Fibroblast of the aortic adventitia (primary cell): ENCODE data around the gene EPHB1. TPM values are rescaled to one million over a fixed set of nuclear protein-coding genes. Genes with fewer than 3 reads are reported as not detected.

Experiments
- DNase-seq: peaks from one replicate; pipeline ENCODE4 v3.0.0-alpha.2; 2010; ENCODE audit warnings: low read depth
- H3K4me3 ChIP-seq: 2 replicates; pipeline ENCODE4 v1.5.1; 2011; ENCODE audit warnings: low read depth, mild to moderate bottlenecking, control low read depth, low read length, moderate library complexity
- total RNA-seq: library from RNA; depleted of rRNA; stranded (reverse); fragments of >200 nt; gene quantifications from 2 replicates; pipeline ENCODE4 v1.2.3, GENCODE V29; 2012; ENCODE audit warnings: low replicate concordance
- TF ChIP-seq, protein P1 (sequence below): IDR thresholded peaks from 2 replicates; pipeline ENCODE4 v1.5.1; 2011; ENCODE audit warnings: mild to moderate bottlenecking, low read length, control low read depth, inconsistent platforms; ENCODE audit not compliant: insufficient read depth

The EPHB1 gene
- total RNA-seq, 1 donor, result 1.2 TPM

DNA sequence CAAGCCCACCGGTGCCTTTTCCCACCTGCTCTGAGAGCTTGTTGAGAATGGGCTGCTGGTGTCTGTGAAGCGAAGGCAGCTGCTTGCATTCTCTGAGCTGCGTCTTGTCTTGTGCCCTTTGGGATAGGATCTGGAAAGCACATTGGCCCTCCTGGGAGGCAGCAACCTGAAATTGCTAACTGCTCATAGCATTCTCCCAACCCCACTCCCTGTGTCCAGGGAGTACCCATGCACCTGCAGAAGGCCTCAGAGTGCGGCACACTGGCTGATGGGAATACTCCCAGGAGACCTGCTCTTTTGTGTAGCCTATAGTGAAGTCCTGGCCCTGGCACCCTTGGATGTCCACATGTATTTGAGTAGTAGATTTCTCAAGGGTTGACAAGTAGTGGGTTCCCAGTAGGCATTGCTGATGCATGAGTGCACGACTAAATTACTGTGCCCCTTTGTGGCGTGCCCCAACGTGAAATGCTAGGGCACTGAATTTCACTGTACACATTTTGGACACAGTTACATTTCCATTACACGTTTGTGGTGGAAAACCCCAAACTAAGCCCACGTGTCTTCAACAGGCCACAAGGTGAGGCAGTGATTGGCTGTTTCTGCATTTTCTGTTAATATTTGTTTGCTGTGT lies 3.7 kb downstream of the EPHB1 start:
- no peak overlapping the region for H3K4me3 ChIP-seq
- TF ChIP-seq, protein P1, sequence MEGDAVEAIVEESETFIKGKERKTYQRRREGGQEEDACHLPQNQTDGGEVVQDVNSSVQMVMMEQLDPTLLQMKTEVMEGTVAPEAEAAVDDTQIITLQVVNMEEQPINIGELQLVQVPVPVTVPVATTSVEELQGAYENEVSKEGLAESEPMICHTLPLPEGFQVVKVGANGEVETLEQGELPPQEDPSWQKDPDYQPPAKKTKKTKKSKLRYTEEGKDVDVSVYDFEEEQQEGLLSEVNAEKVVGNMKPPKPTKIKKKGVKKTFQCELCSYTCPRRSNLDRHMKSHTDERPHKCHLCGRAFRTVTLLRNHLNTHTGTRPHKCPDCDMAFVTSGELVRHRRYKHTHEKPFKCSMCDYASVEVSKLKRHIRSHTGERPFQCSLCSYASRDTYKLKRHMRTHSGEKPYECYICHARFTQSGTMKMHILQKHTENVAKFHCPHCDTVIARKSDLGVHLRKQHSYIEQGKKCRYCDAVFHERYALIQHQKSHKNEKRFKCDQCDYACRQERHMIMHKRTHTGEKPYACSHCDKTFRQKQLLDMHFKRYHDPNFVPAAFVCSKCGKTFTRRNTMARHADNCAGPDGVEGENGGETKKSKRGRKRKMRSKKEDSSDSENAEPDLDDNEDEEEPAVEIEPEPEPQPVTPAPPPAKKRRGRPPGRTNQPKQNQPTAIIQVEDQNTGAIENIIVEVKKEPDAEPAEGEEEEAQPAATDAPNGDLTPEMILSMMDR, result no peak
- DNase-seq, result no peak

DNA sequence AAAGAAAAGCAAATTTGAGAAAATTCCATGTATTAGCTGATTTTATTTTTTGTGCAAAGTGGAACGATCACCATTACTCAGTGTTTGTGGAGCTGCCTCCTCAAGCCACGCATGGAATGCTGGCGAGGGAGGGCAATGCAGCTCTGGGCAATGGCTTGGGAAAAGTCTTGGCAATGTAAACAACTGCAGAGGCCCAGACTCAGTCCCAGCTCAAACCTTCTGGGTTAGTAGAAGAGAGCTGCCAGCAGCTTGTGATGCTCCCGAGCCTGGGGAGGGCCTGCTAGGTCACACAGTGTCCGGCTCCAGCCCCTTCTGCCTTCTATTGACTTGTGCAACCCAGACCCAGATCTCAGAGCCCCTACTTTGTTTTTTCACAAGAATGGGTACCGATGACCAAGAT lies 4.3 kb downstream of the EPHB1 start:
- TF ChIP-seq, protein P1, result no peak
- peak; percentile 51 for DNase-seq

DNA sequence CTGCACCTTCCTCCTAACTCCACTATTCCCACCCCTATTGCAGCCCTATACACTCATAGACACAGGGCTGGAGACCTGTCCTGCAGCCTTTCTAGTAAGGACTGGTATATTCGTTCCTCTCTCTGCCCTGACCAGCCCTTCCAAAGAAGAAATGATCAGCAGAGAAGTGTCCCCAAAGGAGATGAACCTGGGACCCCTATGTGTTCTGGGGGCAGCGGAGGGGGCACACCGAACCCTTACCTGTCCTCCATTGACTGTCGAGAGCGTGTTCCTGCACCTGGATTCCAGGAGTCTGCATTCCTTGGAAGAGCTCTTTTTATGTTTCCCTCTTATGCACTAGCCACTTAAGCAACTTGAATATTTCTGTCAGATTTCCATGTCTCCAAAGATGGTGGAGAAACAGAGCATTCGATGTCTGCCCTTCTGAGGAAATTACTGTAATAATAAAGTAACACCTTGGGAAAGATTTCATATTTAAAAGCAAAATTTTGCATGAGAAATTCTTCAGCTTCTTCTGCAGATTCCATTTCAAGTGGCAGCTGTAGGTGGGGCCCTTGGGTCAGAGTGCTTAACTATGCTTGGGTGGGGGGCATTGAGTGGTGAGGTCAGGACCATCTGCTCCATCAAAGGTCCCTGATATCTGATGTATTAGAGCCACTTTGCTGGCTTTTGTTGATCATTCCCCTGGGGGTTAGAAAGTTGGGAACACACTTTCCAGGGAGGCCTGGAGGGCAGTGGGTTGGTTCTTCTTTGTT lies 6.3 kb downstream of the EPHB1 start:
- TF ChIP-seq, protein P1, result no peak
- no peak overlapping the region for H3K4me3 ChIP-seq
- no peak for DNase-seq

More for the DNA sequence above, 4.3 kb downstream of the EPHB1 start:
- no peak overlapping the region for H3K4me3 ChIP-seq

DNA sequence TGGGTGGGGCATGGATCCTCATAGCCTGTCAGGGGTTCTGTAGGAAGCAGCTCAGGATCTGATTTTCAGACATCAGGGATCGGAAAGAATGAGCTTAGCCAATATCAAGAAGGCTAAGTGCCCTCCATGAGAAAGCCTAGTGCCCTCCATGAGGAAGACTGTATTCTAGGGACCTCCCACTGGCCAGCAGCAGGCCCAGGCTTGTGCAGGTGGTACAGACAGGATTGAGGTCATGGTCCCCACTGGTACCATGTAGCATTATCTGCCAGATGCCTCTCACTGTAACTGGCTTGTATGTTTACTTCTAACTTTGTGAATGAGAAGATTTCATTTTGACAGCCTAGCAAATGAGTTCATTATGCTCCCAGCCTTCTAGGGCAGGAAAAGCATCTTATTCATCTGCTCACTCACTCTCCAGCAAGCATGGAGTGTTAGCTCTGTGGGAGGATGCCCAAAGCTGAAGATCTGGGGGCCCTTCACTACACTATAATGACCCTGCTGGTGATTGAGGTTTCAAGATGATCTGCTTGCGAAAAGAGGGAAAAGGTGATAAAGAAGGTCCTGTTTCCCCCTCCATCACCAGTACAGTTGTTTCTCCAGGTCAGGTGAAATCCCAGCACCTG lies 7.5 kb downstream of the EPHB1 start:
- no peak for DNase-seq
- TF ChIP-seq, protein P1, result no peak
- no peak overlapping the region for H3K4me3 ChIP-seq

DNA sequence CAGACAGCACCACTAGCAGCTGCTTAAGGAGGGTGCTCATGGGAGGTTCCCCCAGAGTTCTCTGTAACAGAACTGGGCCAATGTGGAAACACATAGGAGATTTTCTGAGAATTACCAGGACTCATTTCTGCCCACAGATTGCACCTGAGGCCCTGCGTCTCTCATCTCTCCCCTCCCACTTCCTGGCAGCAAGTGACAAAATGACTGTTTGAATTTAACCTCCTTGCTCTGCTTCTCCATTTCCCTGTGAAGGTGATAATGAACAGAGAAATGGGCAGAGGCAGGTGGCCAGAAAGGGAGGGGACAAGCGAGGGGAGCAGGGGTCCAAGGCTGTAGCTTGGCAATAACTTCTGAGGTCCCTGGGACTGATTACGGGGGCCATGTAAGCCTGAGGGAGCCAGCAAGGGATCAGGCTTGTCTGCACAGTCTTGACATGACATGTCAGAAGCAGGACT lies 8.0 kb downstream of the EPHB1 start:
- no peak for DNase-seq
- TF ChIP-seq, protein P1, result no peak
- H3K4me3 ChIP-seq, result no peak overlapping the region

DNA sequence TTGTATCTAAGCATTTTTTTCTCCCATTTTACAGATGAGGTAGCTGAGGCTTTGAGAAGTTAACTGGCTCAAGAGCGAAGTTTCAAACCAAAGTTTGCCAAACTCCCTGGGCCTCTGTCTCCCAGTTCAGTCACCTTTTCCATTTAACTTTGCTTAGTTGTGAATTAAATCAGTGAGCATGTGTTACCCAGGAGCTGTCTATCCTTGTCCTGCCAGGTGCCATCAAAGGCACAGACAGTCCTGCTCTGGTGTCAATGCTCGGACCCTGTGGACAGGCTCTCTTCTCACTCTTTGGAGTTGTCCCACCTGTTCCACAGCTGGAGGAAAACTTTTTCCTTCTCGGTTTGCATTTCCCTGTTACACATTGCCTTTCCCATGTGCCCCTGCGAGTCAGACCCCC lies 8.6 kb downstream of the EPHB1 start:
- no peak overlapping the region for H3K4me3 ChIP-seq
- TF ChIP-seq, protein P1, result no peak
- DNase-seq, result no peak
